Measurements from ENCODE around the gene CHST1.

GRCh38 chr11:45659031-45659817, 6.2 kb downstream of the CHST1 start:
- TF ChIP-seq CTCF (IDR thresholded peaks at IDR 0.05; ENCODE audit: insufficient read depth, low read depth, low read length) (no peak), EZH2 (IDR thresholded peaks at IDR 0.05; ENCODE audit: insufficient read depth, low read length) (no peak)

Data from astrocyte (in vitro differentiated cells and primary cell).